ENCODE data around the gene ABCC5.

Gene ABCC5

GRCh38 chr3:184016169-184016570, 1.5 kb downstream of the ABCC5 start:
- peak overlapping the region; percentile 79 for H3K9ac ChIP-seq (ENCODE audit: low read depth, low read length, poor library complexity, severe bottlenecking)

GRCh38 chr3:184015381-184016019, 2.2 kb downstream of the ABCC5 start:
- peaks cover 9% of the 10 kb centered on the region for H3K79me2 ChIP-seq (ENCODE audit: insufficient read depth, low read length)
- H3K27me3 ChIP-seq (ENCODE audit: insufficient read depth, low read length, poor library complexity, severe bottlenecking) = no peaks in the 10 kb centered on the region
- peaks cover 41% of the 10 kb centered on the region for H3K4me1 ChIP-seq (ENCODE audit: insufficient read depth, low read length, poor library complexity, severe bottlenecking)
- H3K36me3 ChIP-seq (ENCODE audit: insufficient read depth, low read length) = no peaks in the 10 kb centered on the region
- H3F3A ChIP-seq (ENCODE audit: low read depth) = no peaks in the 10 kb centered on the region
- peak overlapping the region; percentile 79 for H3K9ac ChIP-seq (ENCODE audit: low read depth, low read length, poor library complexity, severe bottlenecking)
- H3K9me3 ChIP-seq (ENCODE audit: insufficient read depth, low read depth, low read length) = no peaks in the 10 kb centered on the region
- H4K20me1 ChIP-seq (ENCODE audit: insufficient read depth, low read length, poor library complexity, severe bottlenecking) = no peaks in the 10 kb centered on the region
- H3K9me2 ChIP-seq (replicated peaks; ENCODE audit: low read depth, low read length) = no peaks in the 10 kb centered on the region
- H3K4me2 ChIP-seq (ENCODE audit: low read depth, low read length, poor library complexity, severe bottlenecking) = peak overlapping the region; percentile 95
- TF ChIP-seq EZH2phosphoT487 (IDR thresholded peaks at IDR 0.05; ENCODE audit: borderline replicate concordance) = no peak
- TF ChIP-seq CTCF (conservative IDR thresholded peaks at IDR 0.05; ENCODE audit: low read length) = no peak
- peak overlapping the region; percentile 99 for H3K4me3 ChIP-seq (ENCODE audit: low read length, poor library complexity, severe bottlenecking)
- no peak overlapping the region for H2AFZ ChIP-seq (ENCODE audit: low read length)

More at GRCh38 chr3:184016169-184016570, 1.5 kb downstream of the ABCC5 start:
- Histone ChIP-seq H3K79me2 (ENCODE audit: insufficient read depth, low read length) (peaks cover 9% of the 10 kb centered on the region), H3K9me2 (replicated peaks; ENCODE audit: low read depth, low read length) (no peaks in the 10 kb centered on the region), H3F3A (ENCODE audit: low read depth) (no peaks in the 10 kb centered on the region), H3K4me3 (ENCODE audit: low read length, poor library complexity, severe bottlenecking) (peak overlapping the region; percentile 99), H3K4me1 (ENCODE audit: insufficient read depth, low read length, poor library complexity, severe bottlenecking) (peaks cover 41% of the 10 kb centered on the region), H3K27me3 (ENCODE audit: insufficient read depth, low read length, poor library complexity, severe bottlenecking) (no peaks in the 10 kb centered on the region), H3K4me2 (ENCODE audit: low read depth, low read length, poor library complexity, severe bottlenecking) (peak overlapping the region; percentile 95), H2AFZ (ENCODE audit: low read length) (no peak overlapping the region), H3K9me3 (ENCODE audit: insufficient read depth, low read depth, low read length) (no peaks in the 10 kb centered on the region), H3K36me3 (ENCODE audit: insufficient read depth, low read length) (no peaks in the 10 kb centered on the region), H4K20me1 (ENCODE audit: insufficient read depth, low read length, poor library complexity, severe bottlenecking) (no peaks in the 10 kb centered on the region)
- no peak for TF ChIP-seq EZH2phosphoT487 (IDR thresholded peaks at IDR 0.05; ENCODE audit: borderline replicate concordance)
- no peak for TF ChIP-seq CTCF (conservative IDR thresholded peaks at IDR 0.05; ENCODE audit: low read length)

- peaks cover 9% of the 10 kb centered on the region for H3K79me2 ChIP-seq (ENCODE audit: insufficient read depth, low read length)
- H3K9me3 ChIP-seq (ENCODE audit: insufficient read depth, low read depth, low read length) = no peaks in the 10 kb centered on the region
- peak overlapping the region; percentile 33 for H3K4me2 ChIP-seq (ENCODE audit: low read depth, low read length, poor library complexity, severe bottlenecking)
- H3F3A ChIP-seq (ENCODE audit: low read depth) = no peaks in the 10 kb centered on the region
- H3K9ac ChIP-seq (ENCODE audit: low read depth, low read length, poor library complexity, severe bottlenecking) = no peak overlapping the region
- H3K4me1 ChIP-seq (ENCODE audit: insufficient read depth, low read length, poor library complexity, severe bottlenecking) = peaks cover 36% of the 10 kb centered on the region
- H3K9me2 ChIP-seq (replicated peaks; ENCODE audit: low read depth, low read length) = no peaks in the 10 kb centered on the region
- no peaks in the 10 kb centered on the region for H3K27me3 ChIP-seq (ENCODE audit: insufficient read depth, low read length, poor library complexity, severe bottlenecking)
- no peak for TF ChIP-seq CTCF (conservative IDR thresholded peaks at IDR 0.05; ENCODE audit: low read length)
- TF ChIP-seq EZH2phosphoT487 (IDR thresholded peaks at IDR 0.05; ENCODE audit: borderline replicate concordance) = no peak
- no peak overlapping the region for H2AFZ ChIP-seq (ENCODE audit: low read length)
- no peaks in the 10 kb centered on the region for H4K20me1 ChIP-seq (ENCODE audit: insufficient read depth, low read length, poor library complexity, severe bottlenecking)
- no peaks in the 10 kb centered on the region for H3K36me3 ChIP-seq (ENCODE audit: insufficient read depth, low read length)
- no peak overlapping the region for H3K4me3 ChIP-seq (ENCODE audit: low read length, poor library complexity, severe bottlenecking)
These were observed 5.5 kb downstream of the ABCC5 start for GRCh38 chr3:184011937-184012889.

Data from Loucy (cell line).